ENCODE results near the gene BAK1.

Gene BAK1

GRCh38 chr6:33584700-33585402 lies 4.8 kb upstream of the BAK1 start:
- H3K27ac Mint-ChIP-seq: no peak overlapping the region
- peaks cover 10% of the 10 kb centered on the region for H3K4me1 Mint-ChIP-seq
- H3K9me3 Mint-ChIP-seq: no peaks in the 10 kb centered on the region
- H3K4me3 Mint-ChIP-seq: no peak overlapping the region
- TF ChIP-seq CTCF (IDR thresholded peaks at IDR 0.05; ENCODE audit: unreplicated experiment in 3 of 3): no peak
- no peaks in the 10 kb centered on the region for H3K27me3 Mint-ChIP-seq (ENCODE audit: low read depth)
- no peaks in the 10 kb centered on the region for H3K36me3 Mint-ChIP-seq (ENCODE audit: low read depth)

GRCh38 chr6:33583591-33584155 lies 3.6 kb upstream of the BAK1 start:
- no peak overlapping the region for H3K4me3 Mint-ChIP-seq
- peaks cover 10% of the 10 kb centered on the region for H3K4me1 Mint-ChIP-seq
- H3K9me3 Mint-ChIP-seq: no peaks in the 10 kb centered on the region
- H3K36me3 Mint-ChIP-seq (ENCODE audit: low read depth): no peaks in the 10 kb centered on the region
- no peaks in the 10 kb centered on the region for H3K27me3 Mint-ChIP-seq (ENCODE audit: low read depth)
- peak in 2 of 3 experiments; percentile 20 to 23 for TF ChIP-seq CTCF (IDR thresholded peaks at IDR 0.05; ENCODE audit: unreplicated experiment in 3 of 3)
- peak overlapping the region in 1 of 3 experiments; percentile 53 for H3K27ac Mint-ChIP-seq

GRCh38 chr6:33581186-33581585 lies 1.1 kb upstream of the BAK1 start:
- H3K9me3 Mint-ChIP-seq: no peaks in the 10 kb centered on the region
- TF ChIP-seq CTCF (IDR thresholded peaks at IDR 0.05; ENCODE audit: unreplicated experiment in 3 of 3): no peak
- H3K27me3 Mint-ChIP-seq (ENCODE audit: low read depth): no peaks in the 10 kb centered on the region
- no peak overlapping the region for H3K27ac Mint-ChIP-seq
- H3K36me3 Mint-ChIP-seq (ENCODE audit: low read depth): peaks cover 12% of the 10 kb centered on the region
- H3K4me1 Mint-ChIP-seq: peaks cover 15% of the 10 kb centered on the region
- no peak overlapping the region for H3K4me3 Mint-ChIP-seq

GRCh38 chr6:33578588-33579011 lies 1.5 kb downstream of the BAK1 start:
- Mint-ChIP-seq H3K4me1 (peaks cover 15% of the 10 kb centered on the region), H3K27ac (peak overlapping the region in 1 of 3 experiments; percentile 17), H3K27me3 (ENCODE audit: low read depth) (no peaks in the 10 kb centered on the region), H3K4me3 (peak overlapping the region; percentile 83 to 88 (median 86)), H3K9me3 (no peaks in the 10 kb centered on the region), H3K36me3 (ENCODE audit: low read depth) (peaks cover 23% of the 10 kb centered on the region)
- no peak for TF ChIP-seq CTCF (IDR thresholded peaks at IDR 0.05; ENCODE audit: unreplicated experiment in 3 of 3)

GRCh38 chr6:33578164-33578563 lies 1.9 kb downstream of the BAK1 start:
- Mint-ChIP-seq H3K4me3 (peak overlapping the region; percentile 74 to 83 (median 75)), H3K36me3 (ENCODE audit: low read depth) (peaks cover 23% of the 10 kb centered on the region), H3K27me3 (ENCODE audit: low read depth) (no peaks in the 10 kb centered on the region), H3K27ac (peak overlapping the region in 1 of 3 experiments; percentile 17), H3K9me3 (no peaks in the 10 kb centered on the region), H3K4me1 (peaks cover 15% of the 10 kb centered on the region)
- no peak for TF ChIP-seq CTCF (IDR thresholded peaks at IDR 0.05; ENCODE audit: unreplicated experiment in 3 of 3)

- Mint-ChIP-seq H3K27ac (no peak overlapping the region), H3K9me3 (no peaks in the 10 kb centered on the region), H3K27me3 (ENCODE audit: low read depth) (no peaks in the 10 kb centered on the region), H3K4me3 (peak overlapping the region in 2 of 3 experiments; percentile 38 to 43), H3K4me1 (peaks cover 15% of the 10 kb centered on the region), H3K36me3 (ENCODE audit: low read depth) (peaks cover 23% of the 10 kb centered on the region)
- no peak for TF ChIP-seq CTCF (IDR thresholded peaks at IDR 0.05; ENCODE audit: unreplicated experiment in 3 of 3)
Observed at GRCh38 chr6:33577718-33578117, 2.4 kb downstream of the BAK1 start.
